VCaP (cell line): Measurements from ENCODE around the gene RNF103.
"Not testable (repeated sequence)": the region's sequence is repeated elsewhere in the genome, so short reads cannot be mapped to it uniquely, and the experiment has no call there.

Source experiments
- H3K27ac ChIP-seq: fragments of 450-650 bp; 2 replicates; pipeline ENCODE4 v1.5.1; 2017
- CTCF ChIP-seq: fragments of 450-650 bp; conservative IDR thresholded peaks from 2 replicates; pipeline ENCODE4 v1.5.1; 2017; ENCODE audit warnings: mild to moderate bottlenecking, moderate library complexity

The RNF103 gene

GRCh38 chr2:86593266-86593665 is 30.4 kb downstream of the RNF103 start:
- TF ChIP-seq CTCF = no peak
- H3K27ac ChIP-seq = no peak overlapping the region

- TF ChIP-seq CTCF = no peak
- H3K27ac ChIP-seq = no peak overlapping the region
Measured at GRCh38 chr2:86592547-86593230, 31.0 kb downstream of the RNF103 start.

GRCh38 chr2:86589701-86590100 is 34.0 kb downstream of the RNF103 start:
- not testable (repeated sequence) for H3K27ac ChIP-seq

- no peak overlapping the region for H3K27ac ChIP-seq
- TF ChIP-seq CTCF = no peak
Measured at GRCh38 chr2:86584151-86584913, 39.3 kb downstream of the RNF103 start.

GRCh38 chr2:86580560-86580959 is 43.1 kb downstream of the RNF103 start:
- H3K27ac ChIP-seq = no peak overlapping the region
- TF ChIP-seq CTCF = no peak

- no peak overlapping the region for H3K27ac ChIP-seq
- TF ChIP-seq CTCF = no peak
Measured at GRCh38 chr2:86577817-86578456, 45.7 kb downstream of the RNF103 start.

- H3K27ac ChIP-seq = no peak overlapping the region
- no peak for TF ChIP-seq CTCF
Measured at GRCh38 chr2:86570059-86570458, 53.6 kb downstream of the RNF103 start.
